ENCODE measurements around the gene TPD52L1.

TPD52L1 gene

DNA sequence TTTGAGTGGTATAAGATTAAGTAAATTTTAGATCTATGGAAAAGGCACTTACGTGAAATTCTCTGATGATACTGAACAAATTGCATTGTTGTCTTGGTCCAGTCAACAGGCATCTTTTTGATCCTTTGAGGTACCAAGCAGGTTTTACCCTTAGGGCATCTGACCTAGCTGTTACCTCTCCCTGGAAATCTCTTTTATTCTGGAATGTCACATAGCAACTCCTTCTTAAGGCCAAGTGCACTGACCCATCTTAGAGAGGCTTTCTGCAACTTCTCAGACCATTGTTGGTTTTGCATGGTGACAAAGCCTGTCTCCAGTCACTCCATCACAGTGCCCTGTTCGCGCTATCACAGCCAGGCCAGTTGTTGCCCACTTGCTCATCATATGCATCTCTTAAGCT lies 42.0 kb downstream of the TPD52L1 start:
- POLR2A ChIA-PET: no interaction called here
- CTCF ChIA-PET: interaction anchor here (1.3 to 1.6 kb wide), 3 partner anchors 10 to 44 kb away, joined by 3 to 7 read pairs (median 3); no protein-coding TSS in a partner anchor
- TF ChIP-seq CTCF (IDR thresholded peaks at IDR 0.05; ENCODE audit: control extremely low read depth, extremely low read depth, low read depth, missing control alignments): no peak
- no peak for DNase-seq (ENCODE audit: extremely low spot score)

DNA sequence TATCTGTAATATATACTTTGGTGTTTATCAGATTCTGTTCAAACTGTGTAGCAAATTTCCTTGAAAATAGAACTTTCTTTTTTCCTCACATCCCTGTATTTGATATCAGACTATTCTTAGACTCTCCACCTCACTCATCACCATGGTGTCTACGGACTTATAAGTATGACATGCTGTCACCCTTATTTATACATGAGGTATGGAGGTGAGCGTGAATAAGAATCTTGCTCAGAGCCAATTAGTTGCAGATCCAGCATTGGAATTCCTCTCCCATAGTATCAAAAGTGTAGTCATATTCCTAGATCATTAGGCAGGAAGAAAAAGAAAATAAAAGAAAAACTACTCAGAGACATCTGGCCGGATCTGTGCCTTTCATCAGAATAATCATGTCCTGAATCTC lies 43.0 kb downstream of the TPD52L1 start:
- DNase-seq (ENCODE audit: extremely low spot score): no peak
- ChIA-PET POLR2A (no interaction called here), CTCF (interaction anchor here (1.2 to 1.6 kb wide), 4 partner anchors 9 to 45 kb away, joined by 3 to 7 read pairs (median 3); no protein-coding TSS in a partner anchor)
- TF ChIP-seq CTCF (IDR thresholded peaks at IDR 0.05; ENCODE audit: control extremely low read depth, extremely low read depth, low read depth, missing control alignments): no peak

DNA sequence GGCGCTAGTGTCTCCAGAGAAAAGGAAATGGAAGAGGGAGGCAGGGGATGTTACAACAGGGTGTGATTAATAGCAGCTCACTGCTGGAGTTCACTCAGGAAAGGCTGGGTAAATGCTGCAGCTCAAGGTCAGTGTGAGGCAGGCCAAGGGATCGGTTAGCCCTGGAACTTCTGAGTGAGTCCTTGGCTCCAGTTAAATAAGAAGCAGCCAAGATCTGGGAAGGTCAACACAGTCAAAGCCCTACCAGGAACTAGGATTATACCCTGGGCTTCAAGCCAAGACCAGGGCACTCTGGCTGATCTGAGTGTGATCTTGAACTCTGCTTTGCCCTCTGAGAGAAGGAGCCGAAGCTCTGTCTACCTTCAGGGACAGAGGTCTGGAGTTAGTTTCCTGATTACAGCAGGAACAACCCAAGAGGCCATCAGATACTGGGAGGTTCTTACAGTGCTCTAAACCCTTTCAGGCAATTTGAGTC lies 44.3 kb downstream of the TPD52L1 start:
- TF ChIP-seq CTCF (IDR thresholded peaks at IDR 0.05; ENCODE audit: control extremely low read depth, extremely low read depth, low read depth, missing control alignments): no peak
- DNase-seq (ENCODE audit: extremely low spot score): no peak
- ChIA-PET CTCF (interaction anchor here (1.2 to 1.7 kb wide), 2 partner anchors 12 to 31 kb away, joined by 3 to 5 read pairs; no protein-coding TSS in a partner anchor), POLR2A (no interaction called here)

DNA sequence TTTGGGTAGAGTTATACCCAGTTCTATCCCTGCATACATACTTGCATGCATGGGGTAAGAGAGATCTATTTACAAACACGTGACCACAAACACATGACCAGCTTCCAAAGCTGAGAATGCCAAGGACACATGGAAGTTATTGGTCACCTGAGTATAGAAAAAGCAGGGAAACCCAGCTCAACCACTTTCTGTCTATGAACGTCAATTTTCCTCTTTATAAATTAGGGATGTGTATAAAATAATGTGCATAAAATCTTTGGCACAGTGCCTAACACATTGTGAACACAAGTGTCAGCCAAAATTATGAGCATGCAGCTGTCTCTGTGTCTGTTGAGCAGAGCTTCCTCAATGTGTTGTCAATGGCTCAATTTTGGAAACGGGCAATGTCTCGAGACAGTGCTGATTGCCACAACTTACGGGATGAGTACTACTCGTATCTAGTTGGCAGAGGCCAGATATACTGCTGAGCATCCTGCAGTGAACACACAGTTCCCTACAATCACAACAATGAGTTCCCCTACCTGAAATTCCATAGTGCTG lies 44.9 kb downstream of the TPD52L1 start:
- no peak for TF ChIP-seq CTCF (IDR thresholded peaks at IDR 0.05; ENCODE audit: control extremely low read depth, extremely low read depth, low read depth, missing control alignments)
- POLR2A ChIA-PET: no interaction called here
- CTCF ChIA-PET: interaction anchor here (1.7 to 2.0 kb wide), 2 partner anchors 11 to 17 kb away, joined by 4 to 5 read pairs; no protein-coding TSS in a partner anchor
- DNase-seq (ENCODE audit: extremely low spot score): no peak

DNA sequence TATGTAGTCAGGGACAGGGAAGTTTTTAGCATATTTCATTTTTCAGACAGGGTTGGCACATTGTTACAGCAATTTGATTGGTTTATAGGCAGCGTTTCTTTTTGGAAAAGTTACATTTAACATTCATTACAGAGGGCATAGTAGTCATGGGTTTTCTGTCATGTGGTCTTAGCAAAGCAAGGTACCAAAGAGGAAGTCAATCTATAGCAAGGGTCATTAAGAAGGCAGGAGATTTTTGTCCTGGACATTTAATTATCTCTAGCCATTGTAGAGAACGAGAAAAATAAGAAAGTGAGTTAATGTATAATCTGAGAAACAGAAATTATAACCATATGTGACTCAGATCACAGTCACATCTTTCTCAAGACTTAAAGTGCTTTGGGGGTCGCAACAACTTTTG lies 47.4 kb downstream of the TPD52L1 start:
- TF ChIP-seq CTCF (IDR thresholded peaks at IDR 0.05; ENCODE audit: control extremely low read depth, extremely low read depth, low read depth, missing control alignments): no peak
- CTCF ChIA-PET: no interaction called here
- no peak for DNase-seq (ENCODE audit: extremely low spot score)
- POLR2A ChIA-PET: no interaction called here

GRCh38 chr6:125201961-125202729 lies 48.6 kb downstream of the TPD52L1 start:
- no peak for DNase-seq (ENCODE audit: extremely low spot score)
- ChIA-PET POLR2A (no interaction called here), CTCF (interaction anchor here (1.1 to 5.8 kb wide), 2 partner anchors 11 to 17 kb away, joined by 4 to 56 read pairs; no protein-coding TSS in a partner anchor)
- no peak for TF ChIP-seq CTCF (IDR thresholded peaks at IDR 0.05; ENCODE audit: control extremely low read depth, extremely low read depth, low read depth, missing control alignments)

Data from GM10248 (cell line).